Measurements from ENCODE around the gene OPCML. TPM values are rescaled to one million over a fixed set of nuclear protein-coding genes. Genes with fewer than 3 reads are reported as not detected.

The OPCML gene
- total RNA-seq, 1 experiment from 2014 or later, result 0.94 TPM

DNA sequence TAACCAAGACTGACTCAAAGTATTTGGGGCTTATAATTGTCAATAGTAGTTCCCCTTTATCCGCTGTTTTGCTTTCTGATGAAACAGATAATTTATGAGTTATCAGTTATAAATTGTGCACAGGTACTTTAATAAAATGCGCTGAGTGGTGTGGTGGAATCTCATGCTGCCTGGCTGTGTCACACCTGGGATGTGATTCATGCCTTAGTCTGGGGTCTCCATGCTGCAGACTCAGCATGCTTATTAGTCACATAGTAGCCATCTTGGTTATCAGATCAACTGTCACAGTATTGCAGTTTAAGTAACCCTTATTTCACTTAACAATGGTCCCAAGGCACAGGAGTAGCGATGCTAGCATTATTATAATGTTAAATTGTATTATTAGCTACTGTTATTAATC, 1166.7 kb downstream of the OPCML start:
- H3K4ac ChIP-seq (ENCODE audit: low read depth, low read length), result no peak overlapping the region
- H3K4me2 ChIP-seq (ENCODE audit: insufficient read depth, insufficient read length, low read length), result no peak overlapping the region
- Mint-ChIP-seq H3K4me3 (no peak overlapping the region), H3K4me1 (peaks cover 4 to 6% of the 10 kb centered on the region in 2 experiments), H3K27ac (no peak overlapping the region), H3K36me3 (ENCODE audit: insufficient read depth in 1 of 3, low read depth in 3 of 3) (no peaks in the 10 kb centered on the region), H3K9me3 (no peaks in the 10 kb centered on the region; a peak in 1 of 5 replicates), H3K27me3 (ENCODE audit: low read depth) (peaks cover 2% of the 10 kb centered on the region; the same call in 1 of the 2 replicates)
- TF ChIP-seq, protein P1, sequence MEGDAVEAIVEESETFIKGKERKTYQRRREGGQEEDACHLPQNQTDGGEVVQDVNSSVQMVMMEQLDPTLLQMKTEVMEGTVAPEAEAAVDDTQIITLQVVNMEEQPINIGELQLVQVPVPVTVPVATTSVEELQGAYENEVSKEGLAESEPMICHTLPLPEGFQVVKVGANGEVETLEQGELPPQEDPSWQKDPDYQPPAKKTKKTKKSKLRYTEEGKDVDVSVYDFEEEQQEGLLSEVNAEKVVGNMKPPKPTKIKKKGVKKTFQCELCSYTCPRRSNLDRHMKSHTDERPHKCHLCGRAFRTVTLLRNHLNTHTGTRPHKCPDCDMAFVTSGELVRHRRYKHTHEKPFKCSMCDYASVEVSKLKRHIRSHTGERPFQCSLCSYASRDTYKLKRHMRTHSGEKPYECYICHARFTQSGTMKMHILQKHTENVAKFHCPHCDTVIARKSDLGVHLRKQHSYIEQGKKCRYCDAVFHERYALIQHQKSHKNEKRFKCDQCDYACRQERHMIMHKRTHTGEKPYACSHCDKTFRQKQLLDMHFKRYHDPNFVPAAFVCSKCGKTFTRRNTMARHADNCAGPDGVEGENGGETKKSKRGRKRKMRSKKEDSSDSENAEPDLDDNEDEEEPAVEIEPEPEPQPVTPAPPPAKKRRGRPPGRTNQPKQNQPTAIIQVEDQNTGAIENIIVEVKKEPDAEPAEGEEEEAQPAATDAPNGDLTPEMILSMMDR (conservative IDR thresholded peaks at IDR 0.05), result no peak
- DNase-seq, result no peak
- no peak overlapping the region for H3K18ac ChIP-seq (ENCODE audit: insufficient read length, low read depth, low read length)
- no peak overlapping the region for H2BK20ac ChIP-seq (ENCODE audit: low read depth, low read length, poor library complexity, severe bottlenecking)
- H3K9me3 ChIP-seq (ENCODE audit: control insufficient read depth, low read depth, low read length), result no peaks in the 10 kb centered on the region
- H2AK5ac ChIP-seq (ENCODE audit: insufficient read length, low read length), result no peak overlapping the region
- no peak overlapping the region for H3K23ac ChIP-seq (ENCODE audit: insufficient read length, low read depth, low read length)
- H4K91ac ChIP-seq (ENCODE audit: insufficient read length, low read depth, low read length), result no peak overlapping the region
- H3K27ac ChIP-seq (ENCODE audit: insufficient read length, low read depth, low read length), result no peak overlapping the region
- no peaks in the 10 kb centered on the region for H4K20me1 ChIP-seq (ENCODE audit: control insufficient read depth, insufficient read depth, insufficient read length)
- no peak overlapping the region for H3K56ac ChIP-seq (ENCODE audit: insufficient read length, low read depth, low read length)
- no peak overlapping the region for H2AFZ ChIP-seq (ENCODE audit: low read length)
- no peak overlapping the region for H2BK12ac ChIP-seq (ENCODE audit: insufficient read length, low read depth, low read length)
- H3K14ac ChIP-seq (ENCODE audit: insufficient read depth, low read length), result no peak overlapping the region
- no peak overlapping the region for H4K8ac ChIP-seq (replicated peaks; ENCODE audit: insufficient read length, low read depth, low read length)
- H3K4me1 ChIP-seq (ENCODE audit: insufficient read depth, low read length), result no peaks in the 10 kb centered on the region
- no peaks in the 10 kb centered on the region for H3K23me2 ChIP-seq (ENCODE audit: insufficient read length, low read depth, low read length, poor library complexity, severe bottlenecking)
- no peak overlapping the region for H2BK120ac ChIP-seq (ENCODE audit: low read depth, low read length, poor library complexity, severe bottlenecking)
- H4K5ac ChIP-seq (ENCODE audit: insufficient read length, low read depth, low read length), result no peak overlapping the region
- H2BK15ac ChIP-seq (ENCODE audit: low read depth, low read length), result no peak overlapping the region
- H3K9ac ChIP-seq (ENCODE audit: extremely low read depth, insufficient read length, low read length), result no peak overlapping the region
- no peaks in the 10 kb centered on the region for H3K27me3 ChIP-seq (ENCODE audit: insufficient read depth, low read length)
- H3T11ph ChIP-seq (ENCODE audit: low read length), result no peak overlapping the region
- WGBS (ENCODE audit: extremely low coverage, insufficient read length, low lambda C conversion rate), result no CpG with 5 or more reads among the region's 3 CpGs
- no peak overlapping the region for H2BK5ac ChIP-seq (ENCODE audit: insufficient read length, low read length)
- H3K79me1 ChIP-seq (ENCODE audit: insufficient read depth, low read depth, low read length, poor library complexity, severe bottlenecking), result no peaks in the 10 kb centered on the region
- H3K79me2 ChIP-seq (ENCODE audit: insufficient read depth, low read length), result no peaks in the 10 kb centered on the region

Measured in H9 (cell line).